A549 (cell line): Measurements from ENCODE around the gene CLSTN1. TPM values are rescaled to one million over a fixed set of nuclear protein-coding genes. Genes with fewer than 3 reads are reported as not detected.
"Not testable (repeated sequence)": the region's sequence is repeated elsewhere in the genome, so short reads cannot be mapped to it uniquely, and the experiment has no call there.

Experiments used
- ATAC-seq, 2 experiments: fragments of 200-7000 bp in 1 of 2; fragments of >200 bp in 1 of 2; cut with Nextera tagmentation in 1 of 2; cut with Tn5 transposase in 1 of 2; 3 replicates each; pipeline versions ENCODE4 v1.8.0 to v1.9.1; 2018 to 2020; ENCODE audit warnings: mild to moderate bottlenecking in 1 of 2, moderate library complexity in 1 of 2
- CTCF ChIA-PET: fragments of 300-600 bp; sonication (Branson Sonifier 250); formaldehyde crosslinking; extraction: SDS; loops from one replicate; lab custom pipeline; 2021; ENCODE audit warnings: antibody characterized with exemption, inconsistent platforms; lab: Yijun Ruan, JAX
- POLR2A ChIA-PET: fragments of 350-600 bp; formaldehyde crosslinking; extraction: SDS; loops from one replicate; lab custom pipeline; 2021; ENCODE audit warnings: antibody characterized with exemption, inconsistent platforms; lab: Yijun Ruan, JAX
- DNase-seq, 2 experiments: peaks; one replicate each; pipeline versions ENCODE4 v3.0.0 to v3.0.0-alpha.2; 2011 to 2016; ENCODE audit warnings: low read depth in 1 of 2, low spot score in 1 of 2
- FAIRE-seq: peaks from 2 replicates; lab custom pipeline; 2011; peaks lifted over from hg19 to GRCh38; lab: Jason Lieb, UNC
- H3K27ac ChIP-seq, 2 experiments: fragments of >200 bp; sonication (Bioruptor Twin); formaldehyde crosslinking; 3 replicates each; pipeline ENCODE4 v1.5.1; 2016 to 2017
- H3K4me1 ChIP-seq: fragments of >200 bp; sonication (Bioruptor Twin); formaldehyde crosslinking; 3 replicates; pipeline ENCODE4 v1.6.1; 2016
- H3K4me2 ChIP-seq: fragments of >200 bp; sonication (Bioruptor Twin); formaldehyde crosslinking; 3 replicates; pipeline ENCODE4 v1.6.1; 2016
- H3K4me3 ChIP-seq: fragments of >200 bp; sonication (Bioruptor Twin); formaldehyde crosslinking; 3 replicates; pipeline ENCODE4 v1.5.1; 2016
- H3K9me3 ChIP-seq: fragments of >200 bp; sonication (Bioruptor Twin); formaldehyde crosslinking; 3 replicates; pipeline ENCODE4 v1.6.1; 2016
- BCL3 ChIP-seq: fragments of >200 bp; sonication (Bioruptor Twin); formaldehyde crosslinking; IDR thresholded peaks from 3 replicates; pipeline ENCODE4 v1.6.1; 2016
- CEBPB ChIP-seq, 2 experiments: fragments of >200 bp in 1 of 2; sonication (Bioruptor Twin) in 1 of 2; formaldehyde crosslinking in 1 of 2; IDR thresholded peaks; 2 replicates each; pipeline ENCODE4 v1.6.1; 2012 to 2016
- EHF ChIP-seq: fragments of 250-450 bp; sonication (Bioruptor Pico); IDR thresholded peaks from 2 replicates; pipeline ENCODE4 v1.5.0; 2020; ENCODE audit warnings: mild to moderate bottlenecking
- EP300 ChIP-seq, 2 experiments: fragments of >200 bp; sonication (Bioruptor Twin); formaldehyde crosslinking; IDR thresholded peaks; 2 replicates in 1 of 2; 3 replicates in 1 of 2; pipeline ENCODE4 v1.6.1; 2016 to 2017
- FOSB ChIP-seq: fragments of 250-450 bp; sonication (Bioruptor Pico); IDR thresholded peaks from 2 replicates; pipeline ENCODE4 v1.5.0; 2020; ENCODE audit warnings: mild to moderate bottlenecking, moderate library complexity
- FOSL2 ChIP-seq, 2 experiments: fragments of 450-650 bp in 1 of 2; fragments of >200 bp in 1 of 2; sonication (Bioruptor Twin) in 1 of 2; formaldehyde crosslinking; IDR thresholded peaks; 2 replicates each; pipeline versions ENCODE4 v1.5.0 to v1.6.1; 2016 to 2020; ENCODE audit warnings: mild to moderate bottlenecking in 1 of 2, moderate library complexity in 1 of 2
- FOXS1 ChIP-seq: fragments of 250-450 bp; sonication (Bioruptor Pico); IDR thresholded peaks from 2 replicates; pipeline ENCODE4 v1.5.0; 2020; ENCODE audit warnings: mild to moderate bottlenecking, moderate library complexity
- HDAC2 ChIP-seq: fragments of 200-600 bp; sonication (generic); IDR thresholded peaks from 2 replicates; pipeline ENCODE4 v1.6.1; 2016
- JUNB ChIP-seq: fragments of >200 bp; sonication (Bioruptor Twin); formaldehyde crosslinking; IDR thresholded peaks from 2 replicates; pipeline ENCODE4 v1.6.1; 2016
- MAZ ChIP-seq: fragments of 150-350 bp; IDR thresholded peaks from 2 replicates; pipeline ENCODE4 v1.6.1; 2014; ENCODE audit warnings: antibody characterized with exemption, low read depth, low read length, borderline replicate concordance
- NR3C1 ChIP-seq: fragments of >200 bp; sonication (Bioruptor Twin); formaldehyde crosslinking; IDR thresholded peaks from 3 replicates; pipeline ENCODE4 v1.6.1; 2017
- RFX5 ChIP-seq: fragments of 450-650 bp; IDR thresholded peaks from 2 replicates; pipeline ENCODE4 v1.7.1; 2014; ENCODE audit warnings: antibody characterized with exemption, mild to moderate bottlenecking, moderate library complexity
- TFCP2L1 ChIP-seq: fragments of 250-450 bp; sonication (Bioruptor Pico); IDR thresholded peaks from 2 replicates; pipeline ENCODE4 v1.5.0; 2021; ENCODE audit warnings: mild to moderate bottlenecking
- WGBS: methylation state at CpG from one replicate; pipeline ENCODE4 v1.1.6; 2017; ENCODE audit errors: missing lambda C conversion rate; 5-methylcytosine and 5-hydroxymethylcytosine counted together
- polyA plus RNA-seq, 4 experiments: library from polyadenylated mRNA; depleted of rRNA in 3 of 4; stranded (reverse); fragments of >200 nt; fragmentation: RNase III in 1 of 4; extraction: RNeasy Plus Mini Kit Qiagen cat#74134 plus additional on column Dnase treatment in 1 of 4; gene quantifications; 2 replicates in 3 of 4; 3 replicates in 1 of 4; pipeline ENCODE4 v1.2.3, GENCODE V29; 2011 to 2017
- TF ChIP-seq, protein P1 (sequence below): fragments of 200-600 bp; sonication (generic); IDR thresholded peaks from 2 replicates; pipeline ENCODE4 v1.6.1; 2016; ENCODE audit warnings: antibody characterized with exemption, mild to moderate bottlenecking, moderate library complexity
- TF ChIP-seq, protein P2 (sequence below): fragments of 150-350 bp; IDR thresholded peaks from 2 replicates; pipeline ENCODE4 v1.6.1; 2014; ENCODE audit warnings: low read depth, mild to moderate bottlenecking, low read length
- TF ChIP-seq, protein P3 (sequence below): IDR thresholded peaks from 2 replicates; pipeline ENCODE4 v1.6.1; 2012; ENCODE audit warnings: low read depth, borderline replicate concordance

CLSTN1 gene
- polyA plus RNA-seq, 2 of the 4 experiments (the other 2 are of a cell fraction) = 27.3 to 56.1 TPM

DNA sequence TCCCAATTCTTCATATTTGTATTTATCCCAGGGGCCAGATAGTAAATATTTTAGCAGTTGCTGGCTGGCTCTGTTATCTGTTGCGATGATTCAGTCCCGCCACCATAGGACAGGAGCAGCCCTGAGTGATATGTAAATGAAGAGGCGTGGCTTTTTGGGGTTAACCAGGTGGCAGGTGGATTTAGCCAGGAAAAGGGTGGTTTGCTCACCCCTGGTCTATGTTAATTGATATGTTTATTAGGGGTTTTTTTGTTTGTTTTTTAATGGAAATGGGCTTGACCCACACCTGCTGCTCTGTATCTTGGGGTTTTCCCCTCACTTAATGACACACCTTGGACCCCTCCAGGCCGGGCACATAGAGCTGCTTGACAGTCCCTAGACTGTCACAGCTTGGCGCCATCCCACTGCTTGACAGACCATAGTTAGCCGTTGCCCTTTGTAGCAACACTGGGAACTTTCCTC is 109.5 kb downstream of the CLSTN1 start:
- H3K27ac ChIP-seq = no peak overlapping the region
- no peak for DNase-seq
- H3K4me1 ChIP-seq = peaks cover 14% of the 10 kb centered on the region
- WGBS = 84% methylated on average over 6 of the region's 6 CpGs
- H3K4me2 ChIP-seq = no peak overlapping the region
- CTCF ChIA-PET = interaction anchor here (2.6 kb wide), 1 partner anchor 12 kb away, joined by 9 read pairs; no protein-coding TSS in a partner anchor
- no peaks in the 10 kb centered on the region for H3K9me3 ChIP-seq
- POLR2A ChIA-PET = no interaction called here
- no peak for FAIRE-seq
- no peak for ATAC-seq
- TF ChIP-seq HDAC2 (no peak), FOSB (CRISPR knock-in tag) (no peak), FOXS1 (CRISPR knock-in tag) (no peak), FOSL2 (IDR thresholded peaks at IDR 0.05) (no peak), FOSL2 (CRISPR knock-in tag; IDR thresholded peaks at IDR 0.05) (no peak), MAZ (no peak), EP300 (IDR thresholded peaks at IDR 0.05) (no peak), EHF (CRISPR knock-in tag) (no peak), NR3C1 (no peak), RFX5 (no peak)
- TF ChIP-seq, protein P1, sequence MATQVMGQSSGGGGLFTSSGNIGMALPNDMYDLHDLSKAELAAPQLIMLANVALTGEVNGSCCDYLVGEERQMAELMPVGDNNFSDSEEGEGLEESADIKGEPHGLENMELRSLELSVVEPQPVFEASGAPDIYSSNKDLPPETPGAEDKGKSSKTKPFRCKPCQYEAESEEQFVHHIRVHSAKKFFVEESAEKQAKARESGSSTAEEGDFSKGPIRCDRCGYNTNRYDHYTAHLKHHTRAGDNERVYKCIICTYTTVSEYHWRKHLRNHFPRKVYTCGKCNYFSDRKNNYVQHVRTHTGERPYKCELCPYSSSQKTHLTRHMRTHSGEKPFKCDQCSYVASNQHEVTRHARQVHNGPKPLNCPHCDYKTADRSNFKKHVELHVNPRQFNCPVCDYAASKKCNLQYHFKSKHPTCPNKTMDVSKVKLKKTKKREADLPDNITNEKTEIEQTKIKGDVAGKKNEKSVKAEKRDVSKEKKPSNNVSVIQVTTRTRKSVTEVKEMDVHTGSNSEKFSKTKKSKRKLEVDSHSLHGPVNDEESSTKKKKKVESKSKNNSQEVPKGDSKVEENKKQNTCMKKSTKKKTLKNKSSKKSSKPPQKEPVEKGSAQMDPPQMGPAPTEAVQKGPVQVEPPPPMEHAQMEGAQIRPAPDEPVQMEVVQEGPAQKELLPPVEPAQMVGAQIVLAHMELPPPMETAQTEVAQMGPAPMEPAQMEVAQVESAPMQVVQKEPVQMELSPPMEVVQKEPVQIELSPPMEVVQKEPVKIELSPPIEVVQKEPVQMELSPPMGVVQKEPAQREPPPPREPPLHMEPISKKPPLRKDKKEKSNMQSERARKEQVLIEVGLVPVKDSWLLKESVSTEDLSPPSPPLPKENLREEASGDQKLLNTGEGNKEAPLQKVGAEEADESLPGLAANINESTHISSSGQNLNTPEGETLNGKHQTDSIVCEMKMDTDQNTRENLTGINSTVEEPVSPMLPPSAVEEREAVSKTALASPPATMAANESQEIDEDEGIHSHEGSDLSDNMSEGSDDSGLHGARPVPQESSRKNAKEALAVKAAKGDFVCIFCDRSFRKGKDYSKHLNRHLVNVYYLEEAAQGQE = no peak
- TF ChIP-seq, protein P2, sequence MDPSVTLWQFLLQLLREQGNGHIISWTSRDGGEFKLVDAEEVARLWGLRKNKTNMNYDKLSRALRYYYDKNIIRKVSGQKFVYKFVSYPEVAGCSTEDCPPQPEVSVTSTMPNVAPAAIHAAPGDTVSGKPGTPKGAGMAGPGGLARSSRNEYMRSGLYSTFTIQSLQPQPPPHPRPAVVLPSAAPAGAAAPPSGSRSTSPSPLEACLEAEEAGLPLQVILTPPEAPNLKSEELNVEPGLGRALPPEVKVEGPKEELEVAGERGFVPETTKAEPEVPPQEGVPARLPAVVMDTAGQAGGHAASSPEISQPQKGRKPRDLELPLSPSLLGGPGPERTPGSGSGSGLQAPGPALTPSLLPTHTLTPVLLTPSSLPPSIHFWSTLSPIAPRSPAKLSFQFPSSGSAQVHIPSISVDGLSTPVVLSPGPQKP = no peak
- H3K4me3 ChIP-seq = no peak overlapping the region

DNA sequence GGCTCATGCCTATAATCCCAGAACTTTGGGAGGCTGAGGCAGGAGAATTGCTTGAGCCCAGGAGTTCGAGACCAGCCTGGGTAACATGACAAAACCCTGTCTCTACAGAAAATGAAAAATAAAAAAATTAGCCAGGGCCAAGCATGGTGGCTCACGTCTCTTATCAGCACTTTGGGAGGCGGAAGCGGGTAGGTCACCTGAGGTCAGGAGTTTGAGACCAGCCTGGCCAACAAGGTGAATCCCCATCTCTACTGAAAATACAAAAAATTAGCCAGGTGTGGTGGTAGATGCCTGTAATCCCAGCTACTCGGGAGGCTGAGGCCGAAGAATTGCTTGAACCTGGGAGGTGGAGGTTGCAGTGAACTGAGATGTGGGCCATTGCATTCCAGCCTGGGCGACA is 111.0 kb downstream of the CLSTN1 start:
- H3K4me3 ChIP-seq, ATAC-seq, H3K4me1 ChIP-seq, H3K9me3 ChIP-seq, H3K4me2 ChIP-seq, H3K27ac ChIP-seq, DNase-seq, POLR2A ChIA-PET, FAIRE-seq: not testable (repeated sequence)
- WGBS = 94% methylated on average over 7 of the region's 7 CpGs
- CTCF ChIA-PET = interaction anchor here (2.6 kb wide), 1 partner anchor 13 kb away, joined by 9 read pairs; no protein-coding TSS in a partner anchor

GRCh38 chr1:9711466-9712020 is 112.2 kb downstream of the CLSTN1 start:
- Histone ChIP-seq H3K4me1 (no peaks in the 10 kb centered on the region), H3K4me3 (no peak overlapping the region), H3K4me2 (no peak overlapping the region), H3K27ac (no peak overlapping the region), H3K9me3 (no peaks in the 10 kb centered on the region)
- TF ChIP-seq BCL3 (no peak), JUNB (no peak), TFCP2L1 (CRISPR knock-in tag) (no peak), CEBPB (IDR thresholded peaks at IDR 0.05) (no peak), RFX5 (no peak)
- TF ChIP-seq, protein P3, sequence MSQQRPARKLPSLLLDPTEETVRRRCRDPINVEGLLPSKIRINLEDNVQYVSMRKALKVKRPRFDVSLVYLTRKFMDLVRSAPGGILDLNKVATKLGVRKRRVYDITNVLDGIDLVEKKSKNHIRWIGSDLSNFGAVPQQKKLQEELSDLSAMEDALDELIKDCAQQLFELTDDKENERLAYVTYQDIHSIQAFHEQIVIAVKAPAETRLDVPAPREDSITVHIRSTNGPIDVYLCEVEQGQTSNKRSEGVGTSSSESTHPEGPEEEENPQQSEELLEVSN = no peak
- FAIRE-seq (no peak), DNase-seq (no peak), ATAC-seq (no peak)
- ChIA-PET CTCF (interaction anchor here (1.4 kb wide), 1 partner anchor 13 kb away, joined by 5 read pairs; no protein-coding TSS in a partner anchor), POLR2A (interaction anchor here (0.7 kb wide), 1 partner anchor 157 kb away, joined by 3 read pairs; no protein-coding TSS in a partner anchor)
- WGBS = 90% methylated on average over 9 of the region's 9 CpGs
